CD14-positive monocyte (primary cell): ENCODE measurements around the gene SNX18. TPM values are rescaled to one million over a fixed set of nuclear protein-coding genes. Genes with fewer than 3 reads are reported as not detected.

Source experiments
- DNase-seq, 3 donors: peaks; one replicate each; pipeline ENCODE4 v3.0.0-alpha.2; 2011 to 2022
- H2AFZ ChIP-seq: 2 replicates; pipeline ENCODE4 v1.6.0; 2012; ENCODE audit warnings: mild to moderate bottlenecking, low read depth, low read length, inconsistent platforms; ENCODE audit not compliant: insufficient read depth, poor library complexity, severe bottlenecking
- H3K27ac ChIP-seq, 2 donors: 1 replicate in 1 of 2; 2 replicates in 1 of 2; pipeline ENCODE4 v1.5.1; 2012 to 2013; ENCODE audit warnings: low read length in 2 of 2, control low read depth in 1 of 2, inconsistent platforms in 1 of 2, low read depth in 1 of 2, mild to moderate bottlenecking in 1 of 2
- H3K27me3 ChIP-seq, 2 donors: one replicate each; pipeline versions ENCODE4 v1.6.0 to v1.6.1; 2011 to 2013; ENCODE audit warnings: low read length in 2 of 2; ENCODE audit not compliant: control insufficient read depth in 2 of 2, insufficient read depth in 2 of 2
- H3K36me3 ChIP-seq, 2 donors: replicated peaks in 1 of 2; 1 replicate in 1 of 2; 2 replicates in 1 of 2; pipeline versions ENCODE4 v1.5.1 to v1.6.1; 2012 to 2013; ENCODE audit warnings: low read length in 2 of 2, control low read depth in 1 of 2, inconsistent platforms in 1 of 2, mild to moderate bottlenecking in 1 of 2; ENCODE audit not compliant: insufficient read depth in 2 of 2, control insufficient read depth in 1 of 2
- H3K4me1 ChIP-seq, 2 donors: 1 replicate in 1 of 2; 2 replicates in 1 of 2; pipeline versions ENCODE4 v1.5.1 to v1.6.1; 2012 to 2013; ENCODE audit warnings: low read length in 2 of 2, control low read depth in 1 of 2, inconsistent platforms in 1 of 2, mild to moderate bottlenecking in 1 of 2, moderate library complexity in 1 of 2; ENCODE audit not compliant: insufficient read depth in 2 of 2, control insufficient read depth in 1 of 2
- H3K4me2 ChIP-seq: replicated peaks from 2 replicates; pipeline ENCODE3; 2012; ENCODE audit warnings: low read length, moderate library complexity, mild to moderate bottlenecking; ENCODE audit not compliant: poor library complexity, severe bottlenecking; ENCODE audit errors: extremely low read depth
- H3K4me3 ChIP-seq, 3 experiments: fragments of 200-600 bp in 1 of 3; sonication (generic) in 1 of 3; replicated peaks in 1 of 3; 1 replicate in 2 of 3; 2 replicates in 1 of 3; pipeline ENCODE4 v1.5.1; 2011 to 2013; ENCODE audit warnings: low read length in 3 of 3, mild to moderate bottlenecking in 3 of 3, control low read depth in 2 of 3, low read depth in 2 of 3, inconsistent platforms in 1 of 3, moderate library complexity in 1 of 3
- H3K79me2 ChIP-seq: 2 replicates; pipeline ENCODE4 v1.6.0; 2012; ENCODE audit warnings: mild to moderate bottlenecking, control low read depth, inconsistent platforms, low read length, moderate library complexity; ENCODE audit not compliant: insufficient read depth
- H3K9ac ChIP-seq: 2 replicates; pipeline ENCODE4 v1.6.0; 2017; ENCODE audit warnings: low read length, mild to moderate bottlenecking; ENCODE audit not compliant: insufficient read depth, poor library complexity, severe bottlenecking
- H3K9me3 ChIP-seq, 2 donors: replicated peaks in 1 of 2; 1 replicate in 1 of 2; 2 replicates in 1 of 2; pipeline versions ENCODE4 v1.5.1 to v1.6.1; 2012 to 2013; ENCODE audit warnings: low read length in 2 of 2, control low read depth in 1 of 2; ENCODE audit not compliant: control insufficient read depth in 1 of 2, insufficient read depth in 1 of 2
- H4K20me1 ChIP-seq: 2 replicates; pipeline ENCODE4 v1.6.0; 2012; ENCODE audit warnings: mild to moderate bottlenecking, low read length, control low read depth, moderate library complexity; ENCODE audit not compliant: insufficient read depth
- H3K27ac Mint-ChIP-seq, 7 donors: one replicate each; pipeline ENCODE4 v1.8.0; 2020; ENCODE audit warnings: mild to moderate bottlenecking in 7 of 7, mixed read lengths in 7 of 7, moderate library complexity in 6 of 7, inconsistent platforms in 2 of 7
- H3K27me3 Mint-ChIP-seq, 3 donors: one replicate each; pipeline ENCODE4 v1.8.0; 2021 to 2022; ENCODE audit warnings: low read depth in 3 of 3, mild to moderate bottlenecking in 3 of 3, mixed read lengths in 3 of 3, moderate library complexity in 3 of 3, inconsistent platforms in 1 of 3
- H3K36me3 Mint-ChIP-seq, 2 donors: one replicate each; pipeline ENCODE4 v1.8.0; 2020; ENCODE audit warnings: mixed read lengths in 2 of 2, inconsistent platforms in 1 of 2, mild to moderate bottlenecking in 1 of 2
- H3K4me1 Mint-ChIP-seq: one replicate; pipeline ENCODE4 v1.8.0; 2020; ENCODE audit warnings: mild to moderate bottlenecking, mixed read lengths
- H3K4me3 Mint-ChIP-seq, 2 donors: one replicate each; pipeline ENCODE4 v1.8.0; 2020; ENCODE audit warnings: mild to moderate bottlenecking in 2 of 2, mixed read lengths in 2 of 2, moderate library complexity in 1 of 2
- H3K9me3 Mint-ChIP-seq, 7 donors: one replicate each; pipeline ENCODE4 v1.8.0; 2020 to 2022; ENCODE audit warnings: mixed read lengths in 7 of 7, mild to moderate bottlenecking in 6 of 7, moderate library complexity in 6 of 7, inconsistent platforms in 2 of 7
- CTCF ChIP-seq: fragments of 200-600 bp; IDR thresholded peaks from one replicate; pipeline ENCODE4 v1.8.0; 2022; ENCODE audit warnings: antibody characterized with exemption, mild to moderate bottlenecking
- WGBS: methylation state at CpG from one replicate; pipeline ENCODE4 v1.1.5; 2013; ENCODE audit warnings: missing lambda C conversion rate; ENCODE audit not compliant: insufficient coverage; 5-methylcytosine and 5-hydroxymethylcytosine counted together
- intact Hi-C, 2 donors: fragments of 100-400 bp; cut with micrococcal nuclease; formaldehyde crosslinking; loops; one replicate each; pipeline versions ENCODE4 v1.15.0 to v1.15.1; 2023
- polyA plus RNA-seq, 3 donors: library from polyadenylated mRNA; depleted of rRNA in 1 of 3; unstranded in 2 of 3; stranded (reverse) in 1 of 3; fragments of 300-500 nt in 2 of 3; fragments of >200 nt in 1 of 3; fragmentation: Illumina TruSeq in 2 of 3; gene quantifications; 1 replicate in 2 of 3; 2 replicates in 1 of 3; pipeline ENCODE4 v1.2.3, GENCODE V29; 2012 to 2021

SNX18 gene
- polyA plus RNA-seq, 3 donors: 6.8 to 33.3 (median 12.4) TPM

DNA sequence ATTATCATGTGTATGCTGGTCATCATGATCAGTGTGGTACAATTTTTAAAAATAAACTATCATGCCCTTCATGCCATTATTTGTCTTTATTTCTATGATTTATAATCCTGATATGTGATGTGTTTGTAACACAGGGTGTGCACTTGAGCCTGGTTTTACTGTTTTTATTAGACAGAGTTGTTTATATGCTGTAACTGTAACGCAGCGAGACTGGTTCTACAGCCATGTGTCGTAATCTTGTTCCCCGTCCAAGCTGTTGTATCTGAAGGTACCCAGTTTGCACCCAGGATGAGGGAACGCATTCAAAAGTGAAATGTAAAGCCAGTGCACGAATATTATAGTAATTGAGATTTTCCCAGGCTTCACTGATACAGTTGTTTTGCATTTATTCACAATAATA lies 28.2 kb downstream of the SNX18 start:
- Histone ChIP-seq H3K4me1 (peaks cover 8 to 27% of the 10 kb centered on the region in 2 donors), H2AFZ (no peak overlapping the region), H3K4me2 (no peak overlapping the region), H3K9me3 (no peaks in the 10 kb centered on the region), H3K27me3 (no peaks in the 10 kb centered on the region), H3K9ac (no peak overlapping the region), H3K79me2 (peaks cover 95% of the 10 kb centered on the region), H4K20me1 (peaks cover 94% of the 10 kb centered on the region), H3K4me3 (no peak overlapping the region), H3K27ac (no peak overlapping the region), H3K36me3 (peaks cover 30 to 68% of the 10 kb centered on the region in 2 donors)
- intact Hi-C loops: no loop called here
- Mint-ChIP-seq H3K4me3 (no peak overlapping the region), H3K27me3 (peaks cover 0 to 2% (median 0%) of the 10 kb centered on the region in 3 donors), H3K9me3 (peaks cover 0 to 1% (median 0%) of the 10 kb centered on the region in 7 donors), H3K4me1 (peaks cover 58% of the 10 kb centered on the region), H3K36me3 (peaks cover 60 to 78% of the 10 kb centered on the region in 2 donors), H3K27ac (no peak overlapping the region)
- no peak for DNase-seq
- WGBS: 63% methylated on average over 4 of the region's 6 CpGs
- no peak for TF ChIP-seq CTCF

DNA sequence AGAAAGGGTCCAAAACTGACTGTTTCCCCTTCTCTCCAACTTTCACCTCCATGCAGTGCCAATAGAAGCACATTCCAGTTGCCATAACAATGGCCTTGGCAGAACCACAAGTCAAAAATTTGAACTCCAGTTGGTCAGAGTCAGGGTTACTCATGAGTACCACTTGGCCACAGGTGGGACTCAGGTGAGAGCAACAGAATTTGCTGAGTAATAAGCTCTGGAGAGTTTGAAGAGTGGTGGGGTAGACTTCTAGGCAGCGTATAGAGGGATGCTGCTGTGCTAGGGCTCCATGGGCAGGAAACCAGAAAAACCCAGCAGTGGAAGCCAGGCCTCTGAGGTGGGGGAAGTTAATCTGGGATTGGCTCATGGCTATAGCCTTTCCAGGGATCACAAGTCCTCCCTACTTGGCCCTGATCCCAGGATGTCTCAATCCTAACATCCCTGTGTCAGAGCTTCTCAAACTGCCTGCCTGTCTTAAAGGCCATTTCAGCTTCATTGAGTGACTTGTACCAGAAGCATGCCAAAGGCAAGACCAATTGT lies 30.2 kb downstream of the SNX18 start:
- H3K4me1 Mint-ChIP-seq: peaks cover 51% of the 10 kb centered on the region
- peak overlapping the region in 1 of 7 donors; percentile 54 for H3K27ac Mint-ChIP-seq
- Histone ChIP-seq H4K20me1 (peaks cover 82% of the 10 kb centered on the region), H3K4me2 (no peak overlapping the region), H3K36me3 (peaks cover 36 to 74% of the 10 kb centered on the region in 2 donors), H3K4me3 (no peak overlapping the region), H3K9me3 (no peaks in the 10 kb centered on the region), H3K9ac (no peak overlapping the region), H3K27me3 (no peaks in the 10 kb centered on the region), H3K4me1 (peaks cover 16 to 31% of the 10 kb centered on the region in 2 donors), H2AFZ (no peak overlapping the region), H3K79me2 (peaks cover 83% of the 10 kb centered on the region), H3K27ac (peak overlapping the region in 1 of 2 donors; percentile 29)
- 83% methylated on average over 1 of the region's 1 CpG for WGBS
- no peak overlapping the region for H3K4me3 Mint-ChIP-seq
- no peaks in the 10 kb centered on the region for H3K27me3 Mint-ChIP-seq
- TF ChIP-seq CTCF: no peak
- no peak for DNase-seq
- intact Hi-C loops: no loop called here
- H3K9me3 Mint-ChIP-seq: no peaks in the 10 kb centered on the region
- peaks cover 72 to 80% of the 10 kb centered on the region in 2 donors for H3K36me3 Mint-ChIP-seq
